NCI-H146 treated with DMSO at 0.1 percent for 48 hours (cell line): Measurements from ENCODE around the gene FUS.

Source experiments
- DNase-seq: peaks from one replicate; lab custom pipeline; 2025; ENCODE audit not compliant: unreplicated experiment; lab: John Stamatoyannopoulos, UW

Gene FUS

GRCh38 chr16:31225193-31225592 lies 45.3 kb downstream of the FUS start:
- DNase-seq, result no peak

GRCh38 chr16:31228206-31228605 lies 48.3 kb downstream of the FUS start:
- DNase-seq, result no peak

- no peak for DNase-seq
These were observed 49.6 kb downstream of the FUS start for GRCh38 chr16:31229501-31229900.

GRCh38 chr16:31238041-31238440 lies 58.1 kb downstream of the FUS start:
- no peak for DNase-seq
